Upper lobe of left lung (tissue), 4 donors: ENCODE measurements around the gene TMEM203.

ENCODE experiments used
- POLR2A ChIP-seq, 4 donors: fragments of 450-650 bp; IDR thresholded peaks; one replicate each; pipeline ENCODE4 v1.5.1; 2016 to 2017; ENCODE audit warnings: antibody characterized with exemption in 4 of 4, mild to moderate bottlenecking in 2 of 4
- TF ChIP-seq, protein P1 (sequence below), 6 experiments: fragments of 450-650 bp in 4 of 6; fragments of 200-600 bp in 2 of 6; sonication (generic) in 2 of 6; IDR thresholded peaks; one replicate each; pipeline ENCODE4 v1.5.1; 2016 to 2019; ENCODE audit warnings: antibody characterized with exemption in 6 of 6

DNA sequence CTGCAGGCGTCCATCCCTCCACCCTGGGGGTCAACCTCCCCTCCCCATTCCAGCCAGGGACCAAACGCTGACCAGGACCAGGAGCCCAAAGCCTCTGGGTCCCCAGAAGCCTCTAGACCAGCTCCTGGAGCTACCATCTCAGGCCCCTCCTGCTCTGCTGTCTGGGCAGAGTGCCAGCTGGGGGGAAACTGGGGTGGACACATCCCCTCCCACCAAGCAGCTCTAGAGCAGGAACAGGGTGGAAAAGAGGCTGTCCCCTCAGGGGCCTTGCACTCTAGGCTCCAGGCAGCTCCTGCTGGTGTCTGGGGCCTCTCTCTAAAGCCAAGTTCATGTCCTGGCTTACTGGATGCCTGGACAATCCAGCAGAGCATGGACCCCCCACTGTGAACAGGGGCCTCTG lies 12.6 kb downstream of the TMEM203 start:
- TF ChIP-seq, protein P1, sequence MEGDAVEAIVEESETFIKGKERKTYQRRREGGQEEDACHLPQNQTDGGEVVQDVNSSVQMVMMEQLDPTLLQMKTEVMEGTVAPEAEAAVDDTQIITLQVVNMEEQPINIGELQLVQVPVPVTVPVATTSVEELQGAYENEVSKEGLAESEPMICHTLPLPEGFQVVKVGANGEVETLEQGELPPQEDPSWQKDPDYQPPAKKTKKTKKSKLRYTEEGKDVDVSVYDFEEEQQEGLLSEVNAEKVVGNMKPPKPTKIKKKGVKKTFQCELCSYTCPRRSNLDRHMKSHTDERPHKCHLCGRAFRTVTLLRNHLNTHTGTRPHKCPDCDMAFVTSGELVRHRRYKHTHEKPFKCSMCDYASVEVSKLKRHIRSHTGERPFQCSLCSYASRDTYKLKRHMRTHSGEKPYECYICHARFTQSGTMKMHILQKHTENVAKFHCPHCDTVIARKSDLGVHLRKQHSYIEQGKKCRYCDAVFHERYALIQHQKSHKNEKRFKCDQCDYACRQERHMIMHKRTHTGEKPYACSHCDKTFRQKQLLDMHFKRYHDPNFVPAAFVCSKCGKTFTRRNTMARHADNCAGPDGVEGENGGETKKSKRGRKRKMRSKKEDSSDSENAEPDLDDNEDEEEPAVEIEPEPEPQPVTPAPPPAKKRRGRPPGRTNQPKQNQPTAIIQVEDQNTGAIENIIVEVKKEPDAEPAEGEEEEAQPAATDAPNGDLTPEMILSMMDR (IDR thresholded peaks at IDR 0.05) = no peak
- no peak for TF ChIP-seq POLR2A (IDR thresholded peaks at IDR 0.05)
